Measurements from ENCODE around the gene BCAP29. TPM values are rescaled to one million over a fixed set of nuclear protein-coding genes. Genes with fewer than 3 reads are reported as not detected.

The BCAP29 gene
- total RNA-seq, 3 donors from 2014 or later, result 51.7 to 73.8 (median 66.6) TPM

GRCh38 chr7:107560898-107561516, 19.0 kb upstream of the BCAP29 start:
- Histone ChIP-seq H3K4me1 (ENCODE audit: low read depth) (peaks cover 28% of the 10 kb centered on the region), H3K4me3 (no peak overlapping the region), H3K9me3 (no peaks in the 10 kb centered on the region), H3K36me3 (ENCODE audit: low read depth) (no peaks in the 10 kb centered on the region)
- DNase-seq (peak in 1 of 3 donors; percentile 26), ATAC-seq (no peak)
- no peak for TF ChIP-seq CTCF (IDR thresholded peaks at IDR 0.05)
- intact Hi-C loops (cut with DNase I, micrococcal nuclease), result no loop called here

GRCh38 chr7:107563081-107563774, 16.8 kb upstream of the BCAP29 start:
- intact Hi-C loops (cut with DNase I, micrococcal nuclease), result no loop called here
- Histone ChIP-seq H3K9me3 (no peaks in the 10 kb centered on the region), H3K36me3 (ENCODE audit: low read depth) (no peaks in the 10 kb centered on the region), H3K4me3 (peak overlapping the region; percentile 84), H3K4me1 (ENCODE audit: low read depth) (peaks cover 28% of the 10 kb centered on the region)
- no peak for DNase-seq
- ATAC-seq, result peak; percentile 69
- TF ChIP-seq CTCF (IDR thresholded peaks at IDR 0.05), result no peak

GRCh38 chr7:107563775-107564552, 16.1 kb upstream of the BCAP29 start, which contains the start of the genes COG5 and DUS4L:
Gene COG5 (minus strand): TSS chr7:107563920. CDS start chr7:107563896, 24 bp downstream.
Gene DUS4L (plus strand): TSS chr7:107563971. CDS start chr7:107567071, 3,100 bp downstream.
- ATAC-seq (peak; percentile 95), DNase-seq (peak; percentile 89 to 92 (median 91))
- peaks cover 28% of the 10 kb centered on the region for H3K4me1 ChIP-seq (ENCODE audit: low read depth)
- H3K9me3 ChIP-seq, result no peaks in the 10 kb centered on the region
- intact Hi-C loops (cut with DNase I, micrococcal nuclease), result no loop called here
- H3K4me3 ChIP-seq, result peak within 1 kb of the TSS; percentile 84
- no peak for TF ChIP-seq CTCF (IDR thresholded peaks at IDR 0.05)
- no peaks in the 10 kb centered on the region for H3K36me3 ChIP-seq (ENCODE audit: low read depth)

GRCh38 chr7:107564553-107565298, 15.3 kb upstream of the BCAP29 start:
- H3K4me1 ChIP-seq (ENCODE audit: low read depth), result peaks cover 28% of the 10 kb centered on the region
- intact Hi-C loops (cut with DNase I, micrococcal nuclease), result no loop called here
- no peaks in the 10 kb centered on the region for H3K36me3 ChIP-seq (ENCODE audit: low read depth)
- DNase-seq (no peak), ATAC-seq (no peak)
- TF ChIP-seq CTCF (IDR thresholded peaks at IDR 0.05), result no peak
- H3K4me3 ChIP-seq, result peak overlapping the region; percentile 84
- H3K9me3 ChIP-seq, result no peaks in the 10 kb centered on the region

GRCh38 chr7:107570298-107570697, 9.7 kb upstream of the BCAP29 start:
- Histone ChIP-seq H3K4me1 (ENCODE audit: low read depth) (peaks cover under 1% of the 10 kb centered on the region), H3K4me3 (no peak overlapping the region), H3K36me3 (ENCODE audit: low read depth) (no peaks in the 10 kb centered on the region), H3K9me3 (no peaks in the 10 kb centered on the region)
- no peak for ATAC-seq
- intact Hi-C loops (cut with DNase I, micrococcal nuclease), result no loop called here
- no peak for TF ChIP-seq CTCF (IDR thresholded peaks at IDR 0.05)
- no peak for DNase-seq

Data from mucosa of descending colon (tissue), 3 donors.